IPS-18c (cell line): ENCODE data around the gene FKBP1A.

Source experiments
- H3K4me3 ChIP-seq: 2 replicates; pipeline ENCODE4 v1.7.0; 2013; ENCODE audit warnings: low read depth, mild to moderate bottlenecking, low read length, moderate library complexity; ENCODE audit not compliant: insufficient read depth
- H3K9me3 ChIP-seq: one replicate; pipeline ENCODE4 v1.6.1; 2013; ENCODE audit warnings: mild to moderate bottlenecking, low read length, moderate library complexity; ENCODE audit not compliant: control insufficient read depth, insufficient read depth

Gene FKBP1A

DNA sequence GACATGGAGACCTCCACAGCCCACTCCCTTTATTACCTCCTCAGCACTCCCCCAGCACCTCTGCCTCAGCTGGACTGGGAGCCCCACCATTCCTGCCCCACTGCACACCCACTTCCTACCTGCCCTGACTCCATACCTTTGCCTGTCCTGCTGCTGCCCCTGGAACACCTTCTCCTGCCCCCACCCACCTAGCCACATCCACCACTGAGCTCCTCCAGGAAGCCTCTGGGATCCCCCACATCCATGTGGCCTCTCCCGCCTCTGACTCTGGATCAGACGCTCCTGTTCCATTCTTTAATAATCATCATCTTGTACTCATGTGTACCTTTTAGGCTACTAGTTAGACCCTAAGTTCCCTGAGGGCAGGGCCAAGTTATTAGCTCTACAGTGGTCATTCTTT, 61.8 kb downstream of the FKBP1A start:
- H3K4me3 ChIP-seq, result no peak overlapping the region
- H3K9me3 ChIP-seq, result no peaks in the 10 kb centered on the region

DNA sequence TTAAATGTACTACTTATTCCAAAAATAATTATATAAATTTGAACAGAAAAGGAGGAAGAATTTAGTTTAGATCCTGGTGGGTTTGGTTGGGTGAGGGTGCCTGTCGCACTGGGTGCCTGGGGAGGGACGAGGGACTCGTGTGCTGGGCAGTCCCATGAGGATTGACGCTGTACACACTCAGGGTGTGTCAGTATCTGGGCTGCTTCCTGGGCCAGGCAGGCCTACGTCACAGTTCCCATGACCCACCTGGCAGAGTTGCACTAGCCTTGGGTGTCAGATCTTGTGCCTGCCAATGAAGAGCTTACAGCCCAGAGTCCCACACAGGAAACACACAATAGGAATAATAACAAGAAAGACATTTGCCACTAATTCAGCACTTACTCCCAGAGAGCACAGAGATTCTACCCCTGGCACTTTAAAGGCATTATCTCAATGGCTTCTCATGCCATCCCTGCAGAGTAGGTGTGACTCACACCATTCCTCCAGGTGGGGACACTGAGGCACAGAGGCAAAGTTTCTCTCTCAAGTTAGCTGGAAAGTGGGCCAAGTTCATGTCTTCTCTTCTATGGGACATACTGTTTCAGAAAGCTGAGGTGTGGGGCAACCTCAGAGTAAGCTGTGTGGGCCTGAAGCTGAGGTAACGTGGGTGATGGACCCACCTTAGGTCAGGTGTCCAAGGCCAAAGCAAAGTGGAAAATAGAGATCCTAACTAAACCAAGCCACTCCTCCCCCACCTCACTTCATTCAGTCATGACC, 62.6 kb downstream of the FKBP1A start:
- no peaks in the 10 kb centered on the region for H3K9me3 ChIP-seq
- H3K4me3 ChIP-seq, result no peak overlapping the region

DNA sequence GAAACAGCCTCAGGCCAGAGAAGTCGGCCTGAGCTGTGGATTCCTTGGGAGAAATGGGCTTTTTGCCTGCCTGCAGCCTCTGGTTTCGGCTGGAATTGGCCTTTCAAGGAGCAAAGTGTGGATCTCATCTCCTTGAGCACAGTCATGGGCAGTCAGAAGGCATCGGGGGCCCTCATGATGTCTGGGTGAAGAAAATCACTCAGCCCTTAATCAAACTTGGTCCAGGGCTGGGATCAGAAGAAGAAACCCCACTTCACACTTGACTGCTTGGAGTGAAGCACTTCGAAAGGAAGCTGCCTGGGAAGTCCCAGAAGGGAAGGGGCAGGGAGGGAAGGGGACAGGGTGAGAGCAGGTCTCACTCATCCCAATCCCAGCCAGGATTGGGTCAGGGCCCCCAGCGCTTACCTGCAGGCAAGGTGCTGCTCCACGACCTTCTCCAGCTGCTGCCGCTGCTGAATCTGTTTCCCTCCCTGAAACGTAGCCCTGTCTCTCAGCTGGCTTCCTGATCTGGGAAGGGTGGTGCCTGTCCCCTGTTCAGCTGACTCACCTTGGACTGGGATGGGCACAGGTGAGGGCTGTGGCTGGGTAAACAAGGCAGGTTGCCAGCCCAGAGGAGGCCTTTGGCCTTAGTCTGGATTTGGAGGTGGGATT, 64.0 kb downstream of the FKBP1A start, which contains the start of gene SDCBP2:
Gene SDCBP2 (minus strand): TSS at position 460 of the 651 bp plus-strand sequence. CDS start 8,723 bp downstream, outside the sequence.
- H3K4me3 ChIP-seq, result no peak within 1 kb of the TSS
- no peaks in the 10 kb centered on the region for H3K9me3 ChIP-seq

DNA sequence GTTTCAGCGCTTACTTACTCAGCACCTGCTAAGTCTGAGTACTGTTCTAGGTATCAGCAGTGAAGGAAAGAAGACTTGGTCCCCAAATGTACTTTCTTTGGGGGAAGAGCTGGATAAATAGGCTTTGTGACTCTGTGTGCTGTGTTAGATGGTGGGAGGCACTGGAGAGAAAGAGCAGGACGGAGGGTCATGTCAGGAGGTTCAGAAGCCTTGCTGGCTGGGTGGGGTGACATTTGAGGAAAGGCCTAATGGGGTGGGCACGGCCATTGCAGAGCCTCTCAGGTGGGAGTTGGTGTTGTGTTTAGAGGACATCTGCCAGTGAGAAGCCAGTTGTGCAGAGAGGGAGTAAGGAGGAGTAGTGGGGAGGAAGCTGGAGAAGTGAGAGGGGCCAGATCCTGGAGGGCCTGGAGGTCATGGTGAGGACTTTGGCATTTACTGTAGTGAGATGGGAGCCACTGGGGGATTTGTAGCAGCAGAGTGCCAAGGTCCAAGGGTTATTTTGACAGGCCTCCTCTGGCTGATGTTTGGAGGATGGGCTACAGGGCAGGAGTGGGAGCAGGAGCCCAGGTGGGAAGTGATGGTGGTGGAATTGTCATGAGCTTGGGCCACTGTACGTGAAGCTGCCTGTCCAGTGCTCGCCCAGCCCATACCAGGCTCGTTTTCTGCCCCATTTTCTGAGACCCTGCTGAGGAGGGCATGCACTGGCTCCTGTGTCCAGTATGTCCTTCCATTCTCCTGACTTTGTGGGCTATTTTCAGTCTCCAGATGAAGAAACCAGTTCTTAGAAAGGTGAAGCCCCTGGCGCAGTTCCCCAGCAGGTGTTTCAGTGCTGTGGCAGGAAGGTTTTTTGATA, 64.8 kb downstream of the FKBP1A start:
- no peaks in the 10 kb centered on the region for H3K9me3 ChIP-seq
- H3K4me3 ChIP-seq, result no peak overlapping the region

DNA sequence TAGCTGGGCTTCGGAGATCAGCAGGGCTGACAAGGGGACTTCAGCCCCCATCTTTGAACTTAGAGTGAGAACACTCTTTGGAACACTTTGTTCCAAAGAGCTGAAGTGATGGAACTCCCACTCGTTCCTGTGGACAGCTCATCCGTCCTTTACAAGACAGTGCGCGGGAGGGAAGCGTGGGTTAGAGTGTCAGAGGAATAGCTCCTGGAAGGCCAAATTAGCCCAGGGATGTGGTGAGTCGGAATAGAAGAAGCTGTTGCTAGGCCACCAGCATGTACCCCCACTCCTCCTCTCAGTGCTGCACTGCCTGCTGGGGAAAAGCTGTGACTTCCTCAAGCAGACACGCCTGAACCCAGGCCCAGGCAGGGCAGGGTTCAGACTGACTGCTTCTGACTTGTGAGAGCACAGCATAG, 65.6 kb downstream of the FKBP1A start:
- H3K9me3 ChIP-seq, result no peaks in the 10 kb centered on the region
- no peak overlapping the region for H3K4me3 ChIP-seq

DNA sequence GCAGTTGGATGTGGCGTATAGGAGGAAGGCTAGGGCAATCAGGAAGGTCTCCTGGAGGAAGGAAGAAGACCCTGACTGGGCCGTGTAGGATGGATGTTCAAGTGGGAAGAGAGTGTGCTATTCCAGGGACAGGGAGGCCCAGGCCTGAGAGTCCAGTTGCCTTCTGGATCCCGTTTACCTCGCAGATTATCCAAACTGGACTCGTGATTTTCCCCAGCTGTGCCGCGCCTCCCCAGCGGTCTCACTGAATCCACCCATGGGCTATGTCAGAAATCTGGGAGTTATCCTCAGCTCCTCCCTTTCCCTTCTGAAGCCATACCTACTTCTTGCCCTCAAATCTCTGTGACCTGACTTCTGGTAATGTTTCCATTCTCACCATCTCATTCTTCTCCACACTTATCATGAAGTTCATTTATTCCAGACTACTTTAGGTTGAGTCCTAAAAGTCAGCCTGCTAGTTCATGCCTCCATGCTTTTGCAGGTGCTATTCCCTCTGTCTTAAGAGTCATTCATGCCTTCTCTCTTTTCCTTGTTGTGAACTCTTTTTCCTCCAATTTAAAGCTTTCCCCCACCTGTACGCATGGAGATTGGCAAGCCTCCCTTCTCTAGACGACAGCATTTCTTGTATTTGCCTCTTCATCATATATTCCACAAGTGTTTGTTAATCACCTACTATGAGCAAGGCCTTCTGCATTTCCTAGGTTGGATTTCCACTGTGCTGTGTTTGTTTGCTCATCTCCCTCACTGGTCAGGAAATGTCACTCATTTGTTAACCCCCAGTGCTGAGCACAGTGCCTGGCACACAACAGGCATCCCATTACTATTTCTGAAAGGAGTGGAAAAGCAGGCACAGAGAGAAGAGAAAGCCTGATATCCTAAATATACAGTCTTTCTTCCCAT, 66.6 kb downstream of the FKBP1A start:
- H3K9me3 ChIP-seq, result no peaks in the 10 kb centered on the region

DNA sequence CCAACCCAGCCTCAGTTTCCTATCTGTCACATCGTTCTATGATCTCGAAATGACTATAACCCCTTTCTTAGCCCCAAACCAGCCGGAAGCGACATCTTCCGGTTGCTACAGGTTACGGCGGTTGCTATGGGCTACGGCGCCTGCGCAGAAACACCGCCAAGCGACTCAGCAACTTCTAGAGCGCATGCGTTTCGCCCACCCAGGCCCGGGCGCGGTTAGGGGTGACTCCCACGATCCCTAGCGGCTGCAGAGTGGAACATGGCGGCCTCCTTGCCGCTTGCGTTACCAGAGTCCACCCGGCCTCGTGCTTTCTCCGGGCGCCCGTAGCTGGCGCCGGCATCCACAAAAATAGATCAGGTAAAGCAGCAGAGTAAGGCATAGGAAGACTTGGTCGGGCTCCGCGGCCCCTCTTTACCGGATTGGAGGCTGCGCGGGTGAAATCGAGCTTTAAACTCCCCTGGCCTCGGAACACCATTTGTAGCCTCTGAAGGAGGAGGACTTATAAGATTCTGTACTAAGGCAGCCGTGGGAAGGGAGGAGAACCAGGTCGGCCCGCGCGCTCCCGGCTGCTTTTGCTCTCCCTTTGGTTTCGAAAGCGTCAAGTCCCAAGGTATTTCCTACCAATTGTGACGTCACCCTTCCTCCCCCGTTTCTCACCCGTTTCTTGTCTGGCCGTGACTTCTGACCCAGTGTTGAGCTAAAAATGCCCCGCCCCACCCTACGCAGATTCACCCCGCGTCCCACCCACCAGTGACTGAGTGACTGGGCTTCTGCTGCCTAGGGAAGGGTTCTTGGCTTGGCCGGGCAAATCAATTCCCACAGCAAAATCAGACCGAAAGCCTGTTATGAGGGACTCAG, 67.5 kb downstream of the FKBP1A start:
- H3K4me3 ChIP-seq, result peak overlapping the region; percentile 91
- no peaks in the 10 kb centered on the region for H3K9me3 ChIP-seq

More for the DNA sequence above, 66.6 kb downstream of the FKBP1A start:
- peak overlapping the region; percentile 91 for H3K4me3 ChIP-seq

DNA sequence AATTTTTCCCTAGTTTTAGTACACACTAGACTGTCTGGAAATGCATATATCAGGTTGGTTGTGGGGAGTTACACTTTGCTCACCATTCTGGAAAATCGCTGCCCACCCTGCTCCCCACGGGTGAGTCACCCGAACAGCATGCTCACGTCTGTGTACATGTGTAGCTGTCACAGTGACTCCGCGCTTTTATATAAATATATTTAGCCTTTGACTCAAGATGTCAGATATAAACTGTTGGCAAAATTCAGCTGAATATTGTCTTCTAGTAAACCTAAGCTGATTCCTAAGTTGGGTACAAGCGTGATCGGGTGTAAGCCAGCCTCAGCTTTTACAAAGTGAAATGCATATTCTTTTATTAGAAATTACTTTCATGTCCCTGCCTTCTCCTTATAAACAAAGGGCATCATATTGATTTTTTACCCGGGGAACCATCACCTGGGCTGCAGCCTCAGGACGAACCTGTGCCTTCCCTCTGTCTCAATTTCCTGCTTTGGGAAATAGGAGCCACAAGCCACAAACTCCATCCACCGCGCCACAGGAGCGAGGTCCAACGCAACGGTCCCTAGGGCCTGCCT, 68.2 kb downstream of the FKBP1A start:
- Histone ChIP-seq H3K9me3 (no peaks in the 10 kb centered on the region), H3K4me3 (peak overlapping the region; percentile 91)

DNA sequence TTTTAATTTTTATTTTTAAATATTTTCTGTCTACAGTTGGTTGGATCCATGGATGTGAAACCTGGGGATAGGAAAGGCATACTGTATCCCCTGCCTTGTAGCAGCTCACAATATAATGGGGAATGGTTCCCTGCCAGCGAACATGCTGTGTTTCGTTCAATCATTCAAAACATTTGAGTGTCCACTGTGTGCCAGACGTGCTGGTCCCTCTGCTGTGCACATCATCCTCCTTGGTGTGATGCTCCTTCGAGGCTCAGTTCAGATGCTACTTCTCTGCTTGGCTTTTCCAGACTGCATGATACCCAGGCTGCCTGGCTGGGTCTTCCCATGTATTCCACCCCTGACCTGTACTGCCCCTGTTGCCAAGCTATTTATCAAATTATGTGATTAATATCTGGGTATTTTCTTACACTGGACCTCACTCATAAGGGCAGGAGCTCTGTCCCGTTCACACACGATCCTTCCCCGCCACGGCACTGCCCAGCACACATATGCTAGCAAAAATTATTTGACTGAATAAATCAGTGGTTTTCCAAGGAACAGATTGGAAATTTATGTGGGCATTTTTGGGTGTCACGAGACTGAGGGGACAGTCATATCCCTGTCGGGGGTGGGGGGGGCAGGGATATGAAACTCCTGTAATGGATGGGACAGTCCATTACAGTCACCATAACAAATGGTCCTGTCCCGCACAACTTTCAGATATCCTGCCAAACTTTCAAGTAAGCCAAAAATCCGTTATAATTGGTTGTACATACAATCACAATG, 68.8 kb downstream of the FKBP1A start:
- Histone ChIP-seq H3K4me3 (no peak overlapping the region), H3K9me3 (no peaks in the 10 kb centered on the region)

DNA sequence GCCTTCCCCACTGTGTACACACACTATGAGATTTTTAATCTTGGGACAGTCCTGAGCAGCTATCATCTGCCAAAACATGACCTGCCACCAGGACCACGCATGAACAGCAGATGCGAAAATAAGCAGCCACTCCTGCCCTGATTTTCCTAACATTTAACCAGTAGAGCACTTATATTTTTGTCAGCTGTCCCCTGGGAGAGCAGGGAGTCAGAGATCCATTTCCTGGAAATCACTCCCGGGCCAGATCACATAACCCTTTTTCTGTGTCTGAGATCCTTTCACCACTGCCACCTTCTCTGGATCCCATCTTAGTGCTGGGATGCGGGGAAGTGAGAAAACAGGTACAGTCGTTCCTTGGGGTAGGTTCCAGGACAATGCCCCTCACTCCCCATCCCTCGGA, 69.6 kb downstream of the FKBP1A start:
- H3K4me3 ChIP-seq, result no peak overlapping the region
- H3K9me3 ChIP-seq, result no peaks in the 10 kb centered on the region

DNA sequence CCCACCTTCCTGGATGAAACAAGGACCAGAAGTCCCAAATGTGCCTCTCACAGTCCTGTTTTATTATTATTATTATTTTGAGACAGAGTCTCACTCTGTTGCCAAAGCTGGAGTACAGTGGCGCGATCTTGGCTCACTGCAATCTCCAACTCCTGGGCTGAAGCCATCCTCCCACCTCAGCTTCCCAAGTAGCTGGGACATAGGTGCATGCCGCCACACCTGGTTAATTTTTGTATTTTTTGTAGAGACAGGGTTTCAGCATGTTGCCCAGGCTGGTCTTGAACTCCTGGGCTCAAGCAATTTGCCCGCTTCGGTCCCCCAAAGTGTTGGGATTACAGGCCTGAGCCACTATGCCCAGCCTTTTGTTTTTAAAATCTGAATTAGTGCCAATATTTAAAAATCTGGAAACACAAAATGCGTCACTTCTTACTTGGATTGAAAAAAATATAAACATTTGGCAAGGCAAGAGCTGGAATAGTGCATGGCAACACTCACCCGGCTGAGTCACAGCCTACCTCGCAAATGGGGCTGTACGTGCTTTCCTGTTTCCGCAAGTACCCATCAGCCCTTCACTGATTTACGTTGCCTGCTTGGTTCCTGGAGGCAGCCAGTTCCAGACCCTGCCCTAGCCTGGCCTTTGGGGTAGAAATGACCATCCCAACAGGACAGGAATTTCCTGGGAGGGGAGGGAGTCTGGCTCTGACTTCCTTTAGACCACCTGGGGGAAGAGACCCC, 70.2 kb downstream of the FKBP1A start:
- H3K9me3 ChIP-seq, result no peaks in the 10 kb centered on the region
- H3K4me3 ChIP-seq, result no peak overlapping the region

DNA sequence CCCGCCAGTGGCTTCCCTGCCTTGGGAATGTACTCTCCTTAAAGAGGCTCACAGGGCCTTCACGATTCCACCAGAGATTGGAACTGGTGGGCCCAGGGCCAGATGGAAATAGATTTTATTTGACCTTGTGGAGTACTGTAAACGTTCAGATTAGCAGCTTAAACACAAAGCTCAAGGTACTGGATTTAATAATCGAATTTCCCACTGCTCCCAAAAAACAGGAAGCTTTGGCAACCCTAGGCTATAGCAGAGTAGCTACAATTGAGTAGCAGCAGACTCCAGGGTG, 71.3 kb downstream of the FKBP1A start:
- H3K9me3 ChIP-seq, result no peaks in the 10 kb centered on the region

DNA sequence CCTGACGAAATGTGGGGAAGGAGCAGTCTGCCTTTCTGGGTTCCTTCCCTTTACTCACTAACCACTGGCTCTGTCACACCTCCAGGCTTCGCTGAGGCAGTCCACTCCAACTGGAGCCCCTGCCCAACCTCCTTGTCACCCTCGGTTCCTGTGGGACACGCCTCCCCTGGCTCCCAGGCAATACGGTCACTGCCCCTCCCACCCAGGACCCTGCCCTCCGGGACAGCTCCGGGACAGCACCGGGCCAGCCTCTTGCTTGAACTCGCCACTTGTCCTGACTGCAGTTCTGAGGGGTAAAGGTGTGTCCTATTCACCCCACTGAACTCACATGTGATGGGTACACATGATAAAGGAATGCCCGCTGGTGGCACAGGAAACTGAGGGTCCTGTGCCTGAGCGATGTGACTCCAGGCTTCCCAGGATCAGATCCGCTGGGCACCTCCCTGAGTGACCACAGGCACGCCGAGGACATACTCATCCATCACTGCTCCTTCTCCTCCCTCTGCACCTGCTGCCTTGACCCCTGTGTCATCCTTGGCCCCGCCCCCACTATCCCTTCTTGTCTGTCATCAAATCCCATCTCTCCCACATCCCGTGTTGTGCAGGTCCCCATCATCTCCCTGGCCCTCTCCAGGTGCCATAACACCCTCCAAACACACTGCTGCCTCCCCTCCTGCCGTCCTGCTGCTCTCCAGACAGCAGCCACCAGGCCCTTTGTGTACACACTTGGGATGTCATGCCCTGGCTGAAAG, 71.8 kb downstream of the FKBP1A start:
- Histone ChIP-seq H3K9me3 (no peaks in the 10 kb centered on the region), H3K4me3 (no peak overlapping the region)

More for the DNA sequence above, 71.3 kb downstream of the FKBP1A start:
- no peak overlapping the region for H3K4me3 ChIP-seq

DNA sequence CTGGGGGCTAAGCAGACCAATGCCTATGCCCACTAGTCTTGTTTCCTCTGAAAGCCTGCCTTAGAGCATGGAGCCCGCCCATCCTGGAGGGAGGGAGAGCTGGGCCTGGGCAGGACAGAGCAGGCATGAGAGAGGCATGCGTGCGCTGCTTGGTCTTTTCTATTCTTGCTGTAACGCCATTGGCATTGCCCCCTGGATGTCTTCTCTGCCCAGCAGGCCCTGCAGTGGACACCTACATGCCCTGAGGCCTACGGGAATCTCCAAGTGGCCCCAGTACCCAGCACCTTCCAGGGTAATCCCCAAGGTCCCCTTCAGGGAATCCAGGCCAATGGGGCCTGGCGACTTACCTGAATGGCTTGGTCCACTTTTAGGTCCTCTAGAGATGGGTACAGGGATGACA, 72.8 kb downstream of the FKBP1A start:
- Histone ChIP-seq H3K9me3 (no peaks in the 10 kb centered on the region), H3K4me3 (peak overlapping the region; percentile 1; the same call in 1 of the 2 replicates)
